HG03196 (cell line): ENCODE results near the gene SRPK2.
"Not testable (repeated sequence)": the region's sequence is repeated elsewhere in the genome, so short reads cannot be mapped to it uniquely, and the experiment has no call there.

Experiments used
- ATAC-seq: cut with Tn5 transposase; IDR thresholded peaks from one replicate; pipeline ENCODE4 v1.9.1; 2021; ENCODE audit not compliant: unreplicated experiment

SRPK2 gene

DNA sequence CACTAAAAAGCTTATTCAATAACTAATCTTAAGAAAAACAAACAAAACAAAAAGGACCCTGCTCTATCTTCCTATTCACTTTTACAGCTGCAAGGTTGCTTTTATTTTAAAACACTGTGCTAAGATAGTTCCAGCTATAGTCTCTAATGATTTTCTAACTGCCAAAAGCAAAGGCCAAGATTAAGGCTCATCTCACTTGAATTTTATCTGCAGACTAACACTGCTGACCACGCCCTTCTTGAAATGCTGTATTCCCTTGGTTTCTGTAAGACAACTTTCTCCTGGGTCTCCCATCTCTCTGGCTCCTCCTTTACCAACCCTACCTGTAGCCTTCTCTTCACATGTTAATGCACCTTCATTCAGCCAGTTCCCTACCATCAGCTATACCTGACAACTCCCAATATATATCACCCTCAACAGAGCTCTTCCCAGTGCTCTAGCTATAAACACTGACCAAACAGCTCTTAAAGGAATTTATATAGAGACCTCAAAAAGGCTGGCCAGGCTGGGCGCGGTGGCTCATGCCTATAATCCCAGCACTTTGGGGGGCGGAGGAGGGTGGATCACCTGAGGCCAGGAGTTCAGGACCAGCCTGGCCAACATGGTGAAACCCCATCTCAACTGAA is 11.7 kb downstream of the SRPK2 start:
- ATAC-seq = no peak

DNA sequence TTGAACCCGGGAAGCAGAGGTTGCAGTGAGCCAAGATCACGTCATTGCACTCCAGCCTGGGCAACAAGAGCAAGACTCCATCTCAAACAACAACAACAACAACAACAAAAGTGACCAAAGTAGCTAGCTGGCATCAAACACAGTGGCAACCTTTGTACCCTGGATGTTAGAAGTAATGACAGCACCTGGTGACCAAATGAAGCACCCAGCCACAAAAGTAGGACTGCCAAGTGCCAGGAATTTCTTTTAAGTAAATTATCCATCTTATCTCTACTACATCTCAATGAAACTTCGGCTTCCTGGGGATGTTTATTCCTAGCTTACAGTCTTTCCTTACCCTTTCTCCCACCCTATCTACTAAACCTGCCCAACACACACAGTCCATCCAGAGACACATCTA is 18.8 kb downstream of the SRPK2 start:
- no peak for ATAC-seq

DNA sequence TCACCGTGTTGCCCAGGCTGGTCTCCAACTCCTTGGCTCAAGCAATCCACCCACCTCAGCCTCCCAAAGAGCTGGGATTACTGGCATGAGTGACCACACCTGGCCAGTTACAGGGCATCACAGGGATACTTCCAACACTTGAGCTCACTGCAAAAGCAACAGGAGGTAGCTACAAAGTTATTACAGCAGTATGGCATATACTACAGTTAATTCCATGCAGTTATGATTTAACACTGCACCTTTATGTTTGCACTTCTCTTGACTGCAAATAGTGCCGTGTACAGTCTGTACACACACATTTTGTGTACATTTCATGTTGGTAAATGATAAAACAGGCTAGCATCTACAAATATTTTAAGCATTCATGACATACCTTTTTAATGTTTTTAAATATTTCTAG is 21.3 kb downstream of the SRPK2 start:
- no peak for ATAC-seq

DNA sequence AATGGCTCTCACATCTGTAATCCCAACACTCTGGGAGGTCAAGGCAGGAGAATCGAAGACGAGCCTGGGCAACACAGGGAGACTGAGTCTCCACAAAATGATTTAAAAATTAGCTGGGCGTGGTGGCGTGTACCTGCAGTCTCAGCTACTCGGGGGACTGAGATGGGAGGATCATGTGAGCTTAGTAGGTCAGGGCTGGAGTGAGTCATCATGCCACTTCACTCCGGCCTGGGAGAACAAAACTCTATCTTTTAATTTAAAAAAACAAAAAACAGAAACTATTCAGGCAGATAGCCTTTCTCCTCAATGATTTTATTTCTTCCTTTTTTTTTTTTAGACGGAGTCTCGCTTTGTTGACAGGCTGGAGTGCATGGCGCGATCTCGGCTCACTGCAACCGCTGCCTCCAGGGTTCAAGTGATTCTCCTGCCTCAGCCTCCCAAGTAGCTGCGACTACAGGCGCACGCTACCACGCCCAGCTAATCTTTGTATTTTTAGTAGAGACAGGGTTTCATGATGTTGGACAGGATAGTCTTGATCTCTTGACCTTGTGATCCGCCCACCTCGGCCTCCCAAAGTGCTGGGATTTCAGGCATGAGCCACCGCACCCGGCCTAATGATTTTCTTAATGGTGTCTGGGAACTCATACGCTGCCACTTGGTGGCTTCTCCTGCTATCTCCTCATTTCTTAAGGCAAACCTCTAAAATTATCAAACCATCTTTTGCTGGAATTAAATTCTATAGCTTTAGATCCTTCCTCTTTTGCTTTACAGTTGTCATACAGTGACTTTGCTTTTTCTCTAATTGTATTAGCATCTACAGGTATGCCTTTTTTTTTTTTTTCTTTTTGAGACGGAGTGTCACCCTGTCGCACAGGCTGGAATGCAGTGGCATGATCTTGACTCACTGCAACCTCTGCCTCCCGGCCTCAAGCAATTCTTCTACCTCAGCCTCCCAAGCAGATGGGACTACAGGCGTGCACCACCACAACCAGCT is 22.9 kb downstream of the SRPK2 start:
- ATAC-seq = no peak

DNA sequence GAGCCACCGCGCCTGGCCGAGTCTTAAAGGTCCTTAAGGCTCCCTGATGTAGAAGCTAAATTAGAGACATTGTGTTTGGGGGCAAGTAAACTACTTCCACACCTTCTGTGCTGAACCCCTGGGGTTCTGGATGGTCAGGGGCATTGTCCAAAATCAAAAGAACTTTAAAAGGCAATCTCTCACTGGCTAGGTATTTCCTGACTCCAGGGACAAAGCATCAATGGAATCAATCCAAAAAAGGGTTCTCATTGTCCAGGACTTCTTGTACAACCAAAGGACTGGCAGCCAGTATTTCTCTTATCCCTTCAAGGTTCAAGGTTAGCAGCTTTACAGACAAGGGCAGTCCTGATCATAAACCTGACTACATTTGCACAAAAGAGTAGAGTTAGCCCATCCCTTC is 24.0 kb downstream of the SRPK2 start:
- ATAC-seq = no peak

DNA sequence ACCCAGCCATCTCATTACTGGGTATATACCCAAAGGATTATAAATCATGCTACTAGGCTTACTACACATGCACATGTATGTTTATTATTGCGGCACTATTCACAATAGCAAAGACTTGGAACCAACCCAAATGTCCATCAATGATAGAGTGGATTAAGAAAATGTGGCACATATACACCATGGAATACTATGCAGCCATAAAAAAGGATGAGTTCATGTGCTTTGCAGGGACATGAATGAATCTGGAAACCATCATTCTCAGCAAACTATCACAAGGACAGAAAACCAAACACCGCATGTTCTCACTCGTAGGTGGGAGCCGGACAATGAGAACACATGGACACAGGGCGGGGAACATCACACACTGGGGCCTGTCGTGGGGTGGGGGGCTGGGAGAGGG is 25.1 kb downstream of the SRPK2 start:
- not testable (repeated sequence) for ATAC-seq

DNA sequence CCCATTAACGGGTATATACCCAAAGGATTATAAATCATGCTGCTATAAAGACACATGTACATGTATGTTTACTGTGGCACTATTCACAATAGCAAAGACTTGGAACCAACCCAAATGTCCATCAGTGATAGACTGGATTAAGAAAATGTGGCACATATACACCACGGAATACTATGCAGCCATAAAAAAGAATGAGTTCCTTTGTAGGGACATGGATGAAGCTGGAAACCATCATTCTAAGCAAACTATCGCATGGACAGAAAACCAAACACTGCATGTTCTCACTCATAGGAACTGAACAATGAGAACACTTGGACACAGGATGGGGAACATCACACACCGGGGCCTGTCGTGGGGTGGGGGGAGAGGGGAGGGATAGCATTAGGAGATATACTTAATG is 26.0 kb downstream of the SRPK2 start:
- ATAC-seq = not testable (repeated sequence)

DNA sequence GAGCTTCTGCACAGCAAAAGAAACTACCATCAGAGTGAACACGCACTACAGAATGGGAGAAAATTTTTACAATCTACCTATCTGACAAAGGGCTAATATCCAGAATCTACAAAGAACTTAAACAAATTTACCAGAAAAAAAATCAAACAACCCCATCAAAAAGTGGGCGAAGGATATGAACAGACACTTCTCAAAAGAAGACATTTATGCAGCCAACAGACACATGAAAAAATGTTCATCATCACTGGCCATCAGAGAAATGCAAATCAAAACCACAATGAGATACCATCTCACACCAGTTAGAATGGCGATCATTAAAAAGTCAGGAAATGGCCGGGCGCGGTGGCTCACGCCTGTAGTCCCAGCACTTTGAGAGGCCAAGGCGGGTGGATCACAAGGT is 26.7 kb downstream of the SRPK2 start:
- not testable (repeated sequence) for ATAC-seq

DNA sequence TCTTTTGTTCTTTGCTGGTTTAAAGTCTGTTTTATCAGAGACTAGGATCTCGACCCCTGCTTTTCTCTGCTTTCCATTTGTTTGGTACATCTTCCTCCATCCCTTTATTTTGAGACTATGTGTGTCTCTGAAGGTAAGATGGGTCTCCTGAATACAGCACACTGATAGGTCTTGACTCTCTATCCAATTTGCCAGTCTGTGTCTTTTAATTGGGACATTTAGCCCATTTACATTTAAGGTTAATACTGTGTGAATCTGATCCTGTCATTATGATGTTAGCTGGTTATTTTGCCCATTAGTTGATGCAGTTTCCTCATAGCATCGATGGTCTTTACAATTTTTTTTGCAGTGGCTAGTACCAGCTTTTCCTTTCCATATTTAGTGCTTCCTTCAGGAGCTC is 28.6 kb downstream of the SRPK2 start:
- not testable (repeated sequence) for ATAC-seq

DNA sequence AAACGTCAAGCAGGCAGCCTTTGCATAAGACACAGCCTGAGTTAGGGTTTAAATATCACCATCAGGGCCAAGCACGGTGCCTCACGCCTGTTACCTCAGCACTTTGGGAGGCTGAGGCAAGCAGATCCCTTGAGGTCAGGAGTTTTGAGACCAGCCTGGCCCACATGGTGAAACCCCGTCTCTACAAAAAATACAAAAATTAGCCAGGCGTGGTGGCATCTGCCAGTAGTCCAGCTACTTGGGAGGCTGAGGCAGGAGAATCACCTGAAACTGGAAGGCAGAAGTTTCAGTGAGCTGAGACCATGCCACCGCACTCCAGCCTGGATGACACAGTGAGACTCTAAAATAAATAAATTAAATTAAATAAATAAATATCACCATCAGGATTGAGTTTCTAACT is 33.0 kb downstream of the SRPK2 start:
- no peak for ATAC-seq

DNA sequence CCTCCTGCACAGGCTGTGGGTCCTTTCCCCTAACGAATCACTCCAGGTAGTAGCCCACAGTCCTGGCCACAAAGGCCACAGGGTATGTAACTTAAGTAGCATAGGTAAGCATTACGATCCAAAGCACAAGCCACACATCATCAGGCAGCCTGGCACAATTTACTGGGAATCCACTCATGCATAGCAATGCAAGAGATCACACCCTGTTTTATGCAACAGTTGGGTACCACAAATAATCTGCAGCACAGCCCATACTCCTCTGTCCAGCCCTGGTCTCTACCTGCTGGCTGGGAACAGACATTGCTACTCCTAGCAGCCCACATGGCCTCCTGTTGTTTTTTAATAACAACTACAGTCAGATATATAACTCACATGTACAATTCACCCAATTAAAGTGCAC is 34.3 kb downstream of the SRPK2 start:
- no peak for ATAC-seq

DNA sequence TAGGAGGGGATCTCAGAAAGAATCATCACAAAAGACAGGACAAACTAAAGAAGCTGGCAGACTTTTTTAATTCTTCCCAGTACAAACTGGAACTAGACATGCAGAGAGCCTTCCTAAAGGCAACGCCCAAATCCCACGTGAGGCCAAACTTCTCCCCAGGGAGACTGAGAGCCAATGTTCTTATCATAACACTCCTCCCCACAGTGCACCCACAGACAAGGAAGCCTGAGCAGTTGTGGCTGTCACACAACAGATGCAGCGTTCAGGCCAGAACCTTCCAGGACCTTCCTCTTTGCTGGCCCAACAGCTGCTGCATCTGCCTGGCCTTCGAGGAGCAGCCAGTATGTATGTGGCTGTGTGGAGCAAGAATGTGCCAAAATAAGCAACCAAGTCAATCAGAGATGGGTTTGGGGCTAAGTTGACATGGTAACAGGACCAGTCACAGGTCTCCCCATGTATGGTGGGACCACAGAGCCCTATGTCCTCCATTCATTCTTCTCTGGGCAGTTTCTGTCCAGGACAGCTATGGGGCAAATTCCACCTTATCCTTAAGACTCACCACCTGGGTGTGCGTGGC is 34.9 kb downstream of the SRPK2 start:
- no peak for ATAC-seq

DNA sequence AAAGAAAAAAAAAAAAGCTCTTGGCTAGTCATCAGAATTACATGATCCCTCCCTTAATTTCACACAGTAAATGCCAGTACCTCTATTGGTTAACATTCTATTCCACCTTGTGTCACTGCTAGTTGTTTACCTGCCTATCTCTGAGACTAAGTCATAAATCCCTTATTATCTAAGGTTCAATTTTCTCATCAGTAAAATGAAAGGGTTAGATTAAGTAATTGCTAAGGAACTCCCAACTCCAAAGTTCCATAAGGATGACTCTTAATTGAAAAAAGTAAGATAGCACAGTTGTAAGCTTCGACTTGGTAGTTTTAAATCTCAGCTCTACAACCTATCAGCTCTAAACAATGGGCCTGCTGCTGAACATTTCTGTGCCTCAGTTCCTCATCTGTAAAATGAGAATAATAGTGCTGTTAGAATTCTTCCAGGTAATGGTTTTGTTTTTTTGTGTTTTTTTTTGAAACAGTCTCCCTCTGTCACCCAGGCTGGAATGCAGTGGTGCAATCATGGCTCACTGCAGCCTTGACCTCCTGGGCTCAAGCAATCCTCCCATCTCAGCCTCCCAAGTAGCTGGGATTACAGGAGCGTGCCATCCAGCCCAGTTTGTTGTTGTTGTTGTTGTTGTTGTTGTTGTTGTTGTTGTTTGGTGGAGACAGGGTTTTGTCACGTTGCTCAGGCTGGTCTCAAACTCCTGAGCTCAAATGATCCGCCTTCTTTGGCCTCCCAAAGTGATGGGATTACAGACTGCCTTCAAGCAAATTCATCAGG is 35.6 kb downstream of the SRPK2 start:
- no peak for ATAC-seq

DNA sequence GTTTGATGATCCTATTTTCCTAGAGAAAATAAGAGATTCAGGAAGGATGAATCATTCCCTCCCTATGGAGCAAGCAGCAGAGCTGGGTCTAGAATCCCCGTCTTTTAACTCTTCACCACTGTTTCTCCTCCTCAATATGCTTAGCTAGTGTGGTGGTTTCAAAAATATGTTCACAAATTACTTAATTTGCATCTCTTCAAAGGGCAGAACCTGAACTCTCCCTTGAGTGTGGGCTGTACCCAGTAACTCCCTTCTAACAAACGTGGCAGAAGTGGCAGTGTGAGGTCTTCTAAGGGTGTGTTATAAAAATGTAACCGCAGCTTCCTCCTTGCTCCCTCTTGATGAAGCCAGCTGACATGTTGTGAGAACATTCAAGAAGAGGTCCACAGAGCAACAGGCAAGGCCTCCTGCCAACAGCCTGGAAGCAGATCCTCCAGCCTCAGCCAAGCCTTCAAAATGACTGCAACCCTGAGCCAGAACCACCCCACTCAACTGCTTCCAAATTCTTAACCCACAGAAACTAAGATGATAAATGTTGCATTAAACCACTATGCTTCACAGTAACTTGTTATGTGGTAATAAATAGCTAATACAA is 36.6 kb downstream of the SRPK2 start:
- peak; percentile 85 for ATAC-seq

DNA sequence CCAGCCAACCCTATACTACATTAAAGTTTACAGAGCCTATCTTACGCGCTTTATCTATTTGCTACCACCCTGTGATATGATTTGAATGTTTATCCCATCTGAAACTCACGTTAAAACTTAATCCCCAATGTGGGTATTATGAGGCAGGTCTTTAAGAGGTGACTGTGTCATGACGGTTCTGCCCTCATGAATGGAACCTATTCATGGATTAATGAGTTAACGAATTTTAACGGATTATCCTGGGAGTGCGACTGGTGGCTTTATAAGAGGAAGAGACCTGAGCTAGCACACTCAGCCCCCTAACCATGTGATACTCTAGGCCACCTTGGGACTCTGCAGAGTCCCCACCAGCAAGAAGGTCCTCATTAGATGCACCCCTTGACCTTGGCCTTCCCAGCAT is 37.8 kb downstream of the SRPK2 start:
- no peak for ATAC-seq

DNA sequence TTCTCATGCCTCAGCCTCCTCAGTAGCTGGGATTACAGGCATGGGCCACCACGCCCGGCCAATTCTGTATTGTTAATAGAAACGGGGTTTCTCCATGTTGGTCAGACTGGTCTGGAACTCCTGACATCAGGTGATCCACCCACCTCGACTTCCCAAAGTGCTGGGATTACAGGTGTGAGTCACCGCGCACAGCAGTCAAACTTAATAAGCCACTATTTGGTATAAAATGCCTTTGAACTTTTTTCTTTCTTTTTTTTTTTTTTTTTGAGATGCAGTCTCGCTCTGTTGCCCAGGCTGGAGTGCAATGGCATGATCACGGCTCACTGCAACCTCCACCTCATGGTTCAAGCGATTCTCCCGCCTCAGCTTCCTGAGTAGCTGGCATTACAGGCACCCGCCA is 40.5 kb downstream of the SRPK2 start:
- ATAC-seq = not testable (repeated sequence)

DNA sequence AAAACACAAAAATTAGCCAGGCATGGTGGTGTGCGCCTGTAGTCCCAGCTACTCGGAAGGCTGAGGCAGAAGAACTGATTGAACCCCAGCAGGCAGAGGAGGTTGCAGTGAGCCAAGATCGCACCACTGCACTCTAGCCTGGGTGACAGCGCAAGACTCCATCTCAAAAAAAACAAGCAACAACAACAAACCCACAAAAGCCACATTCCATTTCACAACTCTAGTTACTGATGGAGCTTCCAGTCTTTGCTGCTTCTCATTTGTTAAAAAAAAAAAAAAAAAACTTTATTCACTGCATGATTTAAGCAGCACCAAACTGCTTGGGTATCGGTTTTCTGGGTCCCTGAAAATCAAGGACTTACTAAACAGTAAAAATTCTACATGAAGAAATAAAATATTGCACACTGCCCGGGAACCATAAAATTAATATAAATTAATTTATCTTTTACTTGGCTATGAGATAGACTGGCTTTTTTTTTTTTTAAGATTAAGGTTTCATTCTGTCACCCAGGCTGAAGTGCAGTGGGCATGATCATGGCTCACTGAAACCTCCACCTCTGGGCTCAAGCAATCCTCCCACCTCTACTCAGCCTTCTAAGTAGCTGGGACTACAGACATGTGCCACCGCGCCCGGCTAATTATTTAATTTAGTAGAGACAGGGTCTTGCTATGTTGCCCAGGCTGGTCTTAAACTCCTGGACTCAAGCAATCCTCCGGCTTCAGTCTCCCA is 42.0 kb downstream of the SRPK2 start:
- no peak for ATAC-seq

DNA sequence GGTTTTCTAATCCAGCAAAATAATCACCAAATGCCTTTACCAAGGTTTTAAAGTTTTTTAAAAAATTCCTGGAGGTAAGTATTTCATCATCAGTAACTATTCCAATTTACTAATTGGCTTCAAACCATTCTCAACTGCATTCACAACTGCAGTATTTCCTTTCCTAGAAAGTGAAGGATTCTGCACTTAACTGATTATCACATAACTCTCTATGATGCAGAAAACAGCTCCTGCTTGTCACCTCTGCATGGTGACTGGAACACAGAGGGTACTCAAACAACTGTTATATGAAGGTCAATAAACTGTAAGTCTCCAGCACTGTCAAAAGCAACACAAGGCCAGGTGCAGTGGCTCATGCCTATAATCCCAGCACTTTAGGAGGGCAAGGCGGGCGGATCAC is 42.6 kb downstream of the SRPK2 start:
- ATAC-seq = no peak

DNA sequence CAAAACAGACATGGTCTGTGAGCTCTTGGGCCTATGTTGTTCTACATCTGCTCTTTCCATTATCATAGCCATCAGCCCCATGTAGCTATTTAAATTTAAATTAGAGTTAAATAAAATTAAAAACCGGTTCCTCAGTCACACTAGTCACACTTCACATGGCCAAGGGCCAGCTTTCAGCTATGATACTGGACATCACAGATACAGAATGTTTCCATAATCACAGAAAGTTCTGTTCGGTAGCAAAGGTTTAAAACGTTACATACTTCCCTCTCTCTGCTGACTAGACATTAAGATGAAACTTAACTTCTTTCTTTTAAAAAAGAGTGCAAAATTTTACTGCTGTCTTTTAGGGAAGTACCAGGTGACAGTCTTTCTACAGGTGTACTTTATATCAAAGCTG is 43.0 kb downstream of the SRPK2 start:
- no peak for ATAC-seq

DNA sequence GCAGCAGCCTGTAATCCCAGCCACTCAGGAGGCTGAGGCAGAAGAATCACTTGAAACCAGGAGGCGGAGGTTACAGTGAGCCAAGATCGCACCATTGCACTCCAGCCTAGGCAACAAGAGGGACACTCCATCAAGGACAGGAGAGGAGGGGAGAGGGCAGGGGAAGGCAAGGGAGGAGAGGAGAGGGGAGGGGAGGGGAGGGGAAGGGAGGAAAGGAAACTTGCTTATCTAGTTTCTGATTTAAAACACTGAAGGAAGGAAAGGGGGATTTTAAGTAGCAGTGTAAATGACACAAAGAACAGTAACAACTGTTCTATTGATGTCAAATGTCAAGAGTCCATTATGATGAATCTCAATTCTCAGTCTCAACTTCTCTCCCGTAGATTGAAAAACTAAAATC is 43.7 kb downstream of the SRPK2 start:
- no peak for ATAC-seq
